ENCODE results near the gene ST6GALNAC3. TPM values are rescaled to one million over a fixed set of nuclear protein-coding genes. Genes with fewer than 3 reads are reported as not detected.
A peak's percentile ranks its signal among the peaks of the same experiment; 100 is the strongest.

ST6GALNAC3 gene
- total RNA-seq, 1 donor from 2014 or later: 5.6 TPM

DNA sequence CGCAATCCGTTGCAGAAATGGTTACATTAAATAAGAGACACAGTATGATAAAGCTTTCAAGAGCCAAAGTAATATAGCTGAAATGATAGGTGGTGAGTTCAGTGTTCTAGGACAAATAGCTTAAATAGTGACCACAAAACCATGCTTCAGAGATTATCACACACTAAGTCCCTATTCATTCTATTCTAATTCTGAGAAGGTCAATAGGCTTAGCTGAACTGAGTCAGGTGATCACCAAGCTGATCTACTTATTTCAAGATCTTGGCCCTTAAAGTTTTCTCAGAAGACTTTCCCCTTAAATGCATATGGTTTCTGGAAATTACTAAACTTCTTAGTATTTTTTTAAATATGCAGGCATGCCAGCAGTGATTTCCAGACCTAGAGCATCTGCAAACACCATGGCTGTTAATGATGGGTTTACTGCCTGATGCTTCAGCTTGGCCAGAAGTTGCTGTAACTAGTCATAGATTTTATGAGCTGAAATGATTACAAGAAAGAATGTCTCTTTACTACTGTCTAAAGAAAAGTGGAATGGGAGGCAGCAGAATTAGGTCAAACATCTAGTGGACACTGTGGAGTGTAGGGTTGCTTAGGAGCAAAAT is 242.9 kb downstream of the ST6GALNAC3 start:
- no peaks in the 10 kb centered on the region for H3K9me3 ChIP-seq
- H3K4me3 ChIP-seq: no peak overlapping the region
- H3K4me1 ChIP-seq: no peaks in the 10 kb centered on the region
- DNase-seq: no peak
- ATAC-seq: no peak
- no peaks in the 10 kb centered on the region for H3K36me3 ChIP-seq
- intact Hi-C loops (cut with DNase I): no loop called here
- TF ChIP-seq CTCF (IDR thresholded peaks at IDR 0.05): no peak
- H3K27me3 ChIP-seq: no peaks in the 10 kb centered on the region
- H3K27ac ChIP-seq: no peak overlapping the region

GRCh38 chr1:76330991-76331603 is 256.6 kb downstream of the ST6GALNAC3 start:
- H3K9me3 ChIP-seq: no peaks in the 10 kb centered on the region
- TF ChIP-seq CTCF (IDR thresholded peaks at IDR 0.05): peak; percentile 90
- DNase-seq: no peak
- H3K4me3 ChIP-seq: no peak overlapping the region
- no peaks in the 10 kb centered on the region for H3K4me1 ChIP-seq
- H3K27ac ChIP-seq: no peak overlapping the region
- no peaks in the 10 kb centered on the region for H3K27me3 ChIP-seq
- H3K36me3 ChIP-seq: no peaks in the 10 kb centered on the region
- intact Hi-C loops (cut with DNase I): no loop called here
- peak; percentile 91 for ATAC-seq

DNA sequence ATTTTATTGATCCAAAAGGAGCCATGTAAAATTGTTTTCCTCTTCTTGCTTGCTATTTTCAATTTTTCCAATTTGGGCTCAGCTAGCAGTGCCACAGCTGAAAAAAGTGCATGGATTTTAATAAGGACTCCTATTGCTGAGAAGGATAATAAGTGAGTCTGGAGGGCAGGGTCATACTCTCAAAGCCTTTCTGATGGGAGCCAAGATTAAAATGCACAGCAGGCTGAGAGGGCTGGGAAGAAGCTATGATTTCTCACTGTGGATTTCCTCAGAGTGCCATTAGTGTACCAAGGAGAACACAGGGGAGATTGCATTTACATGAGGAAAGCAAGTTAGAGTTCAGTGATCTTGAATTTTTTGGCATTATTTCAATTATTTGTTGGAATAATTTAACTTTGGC is 261.3 kb downstream of the ST6GALNAC3 start:
- intact Hi-C loops (cut with DNase I): no loop called here

GRCh38 chr1:76336931-76337371 is 262.4 kb downstream of the ST6GALNAC3 start:
- Histone ChIP-seq H3K4me3 (no peak overlapping the region), H3K27ac (no peak overlapping the region)

More for the DNA sequence above, 261.3 kb downstream of the ST6GALNAC3 start:
- Histone ChIP-seq H3K27ac (no peak overlapping the region), H3K9me3 (no peaks in the 10 kb centered on the region), H3K4me3 (no peak overlapping the region), H3K4me1 (no peaks in the 10 kb centered on the region), H3K36me3 (no peaks in the 10 kb centered on the region), H3K27me3 (no peaks in the 10 kb centered on the region)
- no peak for ATAC-seq
- DNase-seq: no peak
- TF ChIP-seq CTCF (IDR thresholded peaks at IDR 0.05): no peak

GRCh38 chr1:76337542-76338219 is 263.1 kb downstream of the ST6GALNAC3 start:
- Histone ChIP-seq H3K27ac (no peak overlapping the region), H3K36me3 (no peaks in the 10 kb centered on the region), H3K4me3 (no peak overlapping the region), H3K4me1 (no peaks in the 10 kb centered on the region), H3K27me3 (no peaks in the 10 kb centered on the region), H3K9me3 (no peaks in the 10 kb centered on the region)
- TF ChIP-seq CTCF (IDR thresholded peaks at IDR 0.05): no peak
- intact Hi-C loops (cut with DNase I): no loop called here
- ATAC-seq (no peak), DNase-seq (no peak)

More at GRCh38 chr1:76336931-76337371, 262.4 kb downstream of the ST6GALNAC3 start:
- DNase-seq: peak; percentile 74
- intact Hi-C loops (cut with DNase I): no loop called here
- ATAC-seq: peak; percentile 88
- no peaks in the 10 kb centered on the region for H3K9me3 ChIP-seq
- no peaks in the 10 kb centered on the region for H3K36me3 ChIP-seq
- H3K27me3 ChIP-seq: no peaks in the 10 kb centered on the region
- TF ChIP-seq CTCF (IDR thresholded peaks at IDR 0.05): no peak
- H3K4me1 ChIP-seq: no peaks in the 10 kb centered on the region
